SK-N-SH (cell line): ENCODE results near the gene PWWP2B. TPM values are rescaled to one million over a fixed set of nuclear protein-coding genes. Genes with fewer than 3 reads are reported as not detected.

Experiments used
- CTCF ChIA-PET: fragments of 300-600, 350-600 bp; formaldehyde crosslinking; extraction: SDS; loops from one replicate; lab custom pipeline; 2021; lab: Yijun Ruan, JAX
- POLR2A ChIA-PET: fragments of 350-600 bp; sonication (Branson Sonifier 250); formaldehyde crosslinking; extraction: SDS; loops from one replicate; lab custom pipeline; 2020; ENCODE audit warnings: antibody characterized with exemption, inconsistent platforms; lab: Yijun Ruan, JAX
- DNase-seq: peaks from one replicate; pipeline ENCODE4 v3.0.0; 2012
- H2AFZ ChIP-seq: fragments of 200-600 bp; sonication (generic); 2 replicates; pipeline ENCODE4 v1.8.1; 2016; ENCODE audit warnings: antibody characterized with exemption, mild to moderate bottlenecking, low read depth
- H3F3A ChIP-seq: fragments of 200-600 bp; sonication (generic); replicated peaks from 2 replicates; pipeline ENCODE3; 2016; ENCODE audit warnings: antibody characterized with exemption, mild to moderate bottlenecking; ENCODE audit not compliant: insufficient read depth
- H3K27ac ChIP-seq, 2 experiments: fragments of 200-500 bp in 1 of 2; fragments of 200-600 bp in 1 of 2; sonication (Bioruptor generic) in 1 of 2; sonication (generic), shearing (Covaris generic) in 1 of 2; 2 replicates each; pipeline versions ENCODE4 v1.5.1 to v1.6.1; 2014 to 2016; ENCODE audit warnings: low read depth in 2 of 2, inconsistent platforms in 1 of 2, low read length in 1 of 2, mild to moderate bottlenecking in 1 of 2, mixed read lengths in 1 of 2
- H3K27me3 ChIP-seq: fragments of 200-600 bp; sonication (generic), shearing (Covaris generic); 2 replicates; pipeline ENCODE4 v1.6.1; 2016; ENCODE audit warnings: mixed run types; ENCODE audit not compliant: insufficient read depth
- H3K36me3 ChIP-seq, 2 experiments: fragments of 200-500 bp in 1 of 2; fragments of 200-600 bp in 1 of 2; sonication (Bioruptor generic) in 1 of 2; sonication (generic) in 1 of 2; replicated peaks in 1 of 2; 2 replicates each; pipeline versions ENCODE3 to v1.5.1; 2014 to 2016; ENCODE audit warnings: low read length in 1 of 2, mild to moderate bottlenecking in 1 of 2; ENCODE audit not compliant: insufficient read depth in 2 of 2, control insufficient read depth in 1 of 2
- H3K4me1 ChIP-seq, 2 experiments: fragments of 200-500 bp in 1 of 2; fragments of 200-600 bp in 1 of 2; sonication (Bioruptor generic) in 1 of 2; sonication (generic), shearing (Covaris generic) in 1 of 2; 2 replicates each; pipeline versions ENCODE4 v1.5.1 to v1.6.1; 2014 to 2016; ENCODE audit warnings: low read depth in 1 of 2, low read length in 1 of 2, mixed run types in 1 of 2; ENCODE audit not compliant: insufficient read depth in 2 of 2, control insufficient read depth in 1 of 2
- H3K4me2 ChIP-seq: fragments of 200-600 bp; sonication (generic), shearing (Covaris generic); 2 replicates; pipeline ENCODE4 v1.6.1; 2017; ENCODE audit warnings: mixed run types
- H3K4me3 ChIP-seq, 2 experiments: fragments of 200-500 bp in 1 of 2; fragments of 200-600 bp in 1 of 2; sonication (Bioruptor generic) in 1 of 2; sonication (generic), shearing (Covaris generic) in 1 of 2; 2 replicates each; pipeline versions ENCODE4 v1.5.1 to v1.8.1; 2014 to 2016; ENCODE audit warnings: low read depth in 2 of 2, inconsistent platforms in 1 of 2, low read length in 1 of 2, mild to moderate bottlenecking in 1 of 2, mixed read lengths in 1 of 2, moderate library complexity in 1 of 2
- H3K79me2 ChIP-seq: fragments of 200-600 bp; sonication (generic); 2 replicates; pipeline ENCODE4 v1.8.1; 2017; ENCODE audit warnings: mild to moderate bottlenecking; ENCODE audit not compliant: insufficient read depth
- H3K9ac ChIP-seq: fragments of 200-600 bp; sonication (generic); 2 replicates; pipeline ENCODE4 v1.6.1; 2017; ENCODE audit warnings: mixed run types
- H3K9me2 ChIP-seq: fragments of 200-600 bp; sonication (generic); 2 replicates; pipeline ENCODE4 v1.6.1; 2017; ENCODE audit warnings: mixed run types
- H3K9me3 ChIP-seq: fragments of 200-600 bp; sonication (generic); 2 replicates; pipeline ENCODE4 v1.6.1; 2017; ENCODE audit warnings: mixed run types, mild to moderate bottlenecking, moderate library complexity
- H4K20me1 ChIP-seq: fragments of 200-600 bp; sonication (generic); 2 replicates; pipeline ENCODE4 v1.6.1; 2017; ENCODE audit warnings: mild to moderate bottlenecking, mixed run types; ENCODE audit not compliant: insufficient read depth
- CHD2 ChIP-seq: fragments of 150-350 bp; IDR thresholded peaks from 2 replicates; pipeline ENCODE4 v1.6.1; 2018; ENCODE audit warnings: low read length; ENCODE audit not compliant: partially characterized antibody
- ELF1 ChIP-seq: IDR thresholded peaks from 2 replicates; pipeline ENCODE4 v1.4.0; 2012
- EP300 ChIP-seq, 2 experiments: IDR thresholded peaks; 2 replicates each; pipeline versions ENCODE4 v1.4.0 to v1.6.1; 2012; ENCODE audit warnings: borderline replicate concordance in 1 of 2, low read depth in 1 of 2, low read length in 1 of 2
- EZH2phosphoT487 ChIP-seq: fragments of 200-600 bp; sonication (generic); IDR thresholded peaks from 2 replicates; pipeline ENCODE4 v1.6.1; 2017; ENCODE audit warnings: low read depth, mixed run types, mild to moderate bottlenecking, antibody characterized with exemption, moderate library complexity, borderline replicate concordance
- FOSL2 ChIP-seq: IDR thresholded peaks from 2 replicates; pipeline ENCODE4 v1.4.0; 2012; ENCODE audit warnings: low read depth, mild to moderate bottlenecking, moderate library complexity, borderline replicate concordance
- FOXJ3 ChIP-seq: sonication (generic); formaldehyde crosslinking; IDR thresholded peaks from 2 replicates; pipeline ENCODE4 v1.5.1; 2020; ENCODE audit warnings: mild to moderate bottlenecking, missing genetic modification reagents
- FOXM1 ChIP-seq: IDR thresholded peaks from 2 replicates; pipeline ENCODE4 v1.4.0; 2012; ENCODE audit warnings: low read depth, mild to moderate bottlenecking
- GABPA ChIP-seq: IDR thresholded peaks from 2 replicates; pipeline ENCODE4 v1.4.0; 2012; ENCODE audit warnings: low read depth, mild to moderate bottlenecking
- GATA2 ChIP-seq: sonication (generic); formaldehyde crosslinking; IDR thresholded peaks from 2 replicates; pipeline ENCODE4 v1.5.0; 2020; ENCODE audit warnings: mild to moderate bottlenecking, missing genetic modification reagents
- JUND ChIP-seq: IDR thresholded peaks from 2 replicates; pipeline ENCODE4 v1.4.0; 2012
- MEF2A ChIP-seq: IDR thresholded peaks from 2 replicates; pipeline ENCODE4 v1.4.0; 2012; ENCODE audit warnings: low read depth, borderline replicate concordance
- MXI1 ChIP-seq: IDR thresholded peaks from 2 replicates; pipeline ENCODE4 v1.6.1; 2012; ENCODE audit warnings: mild to moderate bottlenecking, low read depth, low read length, improper control_type of control experiment
- NFIC ChIP-seq: IDR thresholded peaks from 2 replicates; pipeline ENCODE4 v1.4.0; 2012; ENCODE audit warnings: borderline replicate concordance
- NRF1 ChIP-seq: IDR thresholded peaks from 2 replicates; pipeline ENCODE4 v1.6.1; 2012; ENCODE audit warnings: low read depth, mild to moderate bottlenecking, low read length
- POLR2AphosphoS5 ChIP-seq: IDR thresholded peaks from 2 replicates; pipeline ENCODE4 v1.6.1; 2012; ENCODE audit warnings: low read depth, low read length
- RAD21 ChIP-seq: IDR thresholded peaks from 2 replicates; pipeline ENCODE4 v1.6.1; 2012; ENCODE audit warnings: mild to moderate bottlenecking, low read length
- RXRA ChIP-seq: IDR thresholded peaks from 2 replicates; pipeline ENCODE4 v1.4.0; 2012; ENCODE audit warnings: low read depth, mild to moderate bottlenecking, borderline replicate concordance
- SIN3A ChIP-seq: IDR thresholded peaks from 2 replicates; pipeline ENCODE4 v1.6.1; 2012; ENCODE audit warnings: low read depth, mild to moderate bottlenecking, low read length, moderate library complexity, borderline replicate concordance
- SMC3 ChIP-seq: IDR thresholded peaks from 2 replicates; pipeline ENCODE4 v1.6.1; 2012; ENCODE audit warnings: low read depth, low read length, improper control_type of control experiment
- TAF1 ChIP-seq: IDR thresholded peaks from 2 replicates; pipeline ENCODE4 v1.6.1; 2012; ENCODE audit warnings: low read depth, mild to moderate bottlenecking, low read length, moderate library complexity, borderline replicate concordance
- TCF12 ChIP-seq: IDR thresholded peaks from 2 replicates; pipeline ENCODE4 v1.4.0; 2012
- TEAD4 ChIP-seq: IDR thresholded peaks from 2 replicates; pipeline ENCODE4 v1.4.0; 2012; ENCODE audit warnings: mild to moderate bottlenecking, borderline replicate concordance; ENCODE audit not compliant: insufficient read depth
- YY1 ChIP-seq: IDR thresholded peaks from 2 replicates; pipeline ENCODE4 v1.4.0; 2012; ENCODE audit warnings: low read depth, mild to moderate bottlenecking
- WGBS: methylation state at CpG from one replicate; pipeline ENCODE4 v1.1.6; 2017; ENCODE audit warnings: low lambda C conversion rate; 5-methylcytosine and 5-hydroxymethylcytosine counted together
- polyA plus RNA-seq, 3 experiments: library from polyadenylated mRNA; depleted of rRNA; stranded (reverse); fragments of >200 nt; gene quantifications; 2 replicates each; pipeline ENCODE4 v1.2.3, GENCODE V29; 2012
- TF ChIP-seq, protein P1 (sequence below): IDR thresholded peaks from 2 replicates; pipeline ENCODE4; 2012
- TF ChIP-seq, protein P2 (sequence below): IDR thresholded peaks from 2 replicates; pipeline ENCODE4 v1.4.0; 2012; ENCODE audit warnings: low read depth, borderline replicate concordance
- TF ChIP-seq, protein P3 (sequence below): fragments of 200-600 bp; sonication (generic); IDR thresholded peaks from 2 replicates; pipeline ENCODE4 v1.6.1; 2017; ENCODE audit warnings: antibody characterized with exemption, mild to moderate bottlenecking, moderate library complexity
- TF ChIP-seq, protein P4 (sequence below): IDR thresholded peaks from 2 replicates; pipeline ENCODE4 v1.4.0; 2012; ENCODE audit warnings: low read depth, borderline replicate concordance
- TF ChIP-seq, protein P5 (sequence below): IDR thresholded peaks from 2 replicates; pipeline ENCODE4 v1.4.0; 2012; ENCODE audit warnings: low read depth

The PWWP2B gene
- polyA plus RNA-seq, 1 of the 3 experiments (the other 2 are of a cell fraction), result 2.4 TPM

DNA sequence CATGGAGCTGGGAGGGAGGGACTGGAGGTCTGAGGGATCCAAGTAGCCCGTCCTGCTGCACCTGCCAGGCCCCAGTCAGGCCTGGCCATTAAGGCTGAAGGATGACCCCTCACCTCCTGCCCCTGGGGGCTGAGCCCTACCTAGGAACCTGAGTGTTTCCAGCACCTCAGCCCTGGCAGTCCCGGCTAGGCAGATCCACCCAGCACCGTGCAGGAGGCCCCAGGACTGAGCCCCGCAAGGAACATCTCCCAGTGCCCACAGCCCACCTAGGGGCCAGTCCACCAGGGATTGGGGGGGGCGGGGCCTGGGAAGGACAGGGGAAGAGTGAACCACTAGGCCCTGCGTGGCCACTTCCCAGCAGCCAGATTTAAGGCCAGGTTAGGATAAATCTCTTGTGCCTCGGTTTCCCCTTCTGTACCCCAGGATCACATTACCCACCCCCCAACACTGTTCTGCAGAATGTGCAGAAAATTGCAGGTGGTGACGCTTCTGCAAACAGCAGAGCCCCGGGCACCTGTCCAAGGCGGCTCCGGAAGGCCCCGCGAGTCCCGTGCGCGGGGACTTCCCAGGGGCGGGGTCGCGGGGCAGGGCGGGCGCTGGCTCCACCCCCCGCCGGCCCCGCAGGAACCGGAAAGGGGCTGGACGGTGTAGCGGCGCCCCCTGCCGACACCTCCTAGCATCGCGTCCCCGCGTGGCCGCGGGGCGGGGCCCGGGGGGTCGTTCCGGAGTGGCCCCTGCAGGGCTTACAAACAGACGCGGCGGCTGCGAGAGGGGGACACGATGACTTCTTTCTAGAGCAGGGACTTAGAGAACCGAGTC, 55.9 kb downstream of the PWWP2B start:
- Histone ChIP-seq H3K4me2 (peak overlapping the region; percentile 72), H2AFZ (peak overlapping the region; percentile 69), H4K20me1 (no peaks in the 10 kb centered on the region), H3K9me3 (no peaks in the 10 kb centered on the region), H3K4me1 (peaks cover 4 to 23% of the 10 kb centered on the region in 2 experiments; a peak in 2 of 4 replicates), H3K79me2 (no peaks in the 10 kb centered on the region), H3K27ac (no peak overlapping the region; a peak in 1 of 4 replicates), H3K27me3 (no peaks in the 10 kb centered on the region), H3K4me3 (peak overlapping the region; percentile 33 to 38; a peak in 3 of 4 replicates), H3K9ac (no peak overlapping the region), H3K36me3 (no peaks in the 10 kb centered on the region), H3F3A (peaks cover 3% of the 10 kb centered on the region), H3K9me2 (no peaks in the 10 kb centered on the region)
- ChIA-PET CTCF (interaction anchor here (1.0 to 2.3 kb wide), 14 partner anchors 10 to 239 kb away, joined by 3 to 6 read pairs (median 4); no protein-coding TSS in a partner anchor), POLR2A (no interaction called here)
- peak; percentile 100 for DNase-seq
- 8% methylated on average over 14 of the region's 45 CpGs for WGBS
- TF ChIP-seq EZH2phosphoT487 (no peak), JUND (no peak), TCF12 (no peak), ELF1 (no peak), CHD2 (no peak), RXRA (no peak), RAD21 (peak; percentile 81), NFIC (no peak), FOXJ3 (CRISPR knock-in tag) (no peak), MXI1 (peak; percentile 37; the same call in 1 of the 2 replicates), YY1 (no peak), SMC3 (peak; percentile 83), MEF2A (no peak), GATA2 (CRISPR knock-in tag) (no peak), FOSL2 (no peak), TEAD4 (no peak), POLR2AphosphoS5 (no peak), NRF1 (peak; percentile 29; the same call in 1 of the 2 replicates), EP300 (IDR thresholded peaks at IDR 0.05; ENCODE audit: borderline replicate concordance in 1 of 2, low read depth in 1 of 2, low read length in 1 of 2) (0 out of 4 replicates have a peak, but pooled peaks of 1 of the 2 experiments have one; percentile 13), FOXM1 (no peak), TAF1 (no peak), GABPA (peak; percentile 63), SIN3A (no peak)
- TF ChIP-seq, protein P1, sequence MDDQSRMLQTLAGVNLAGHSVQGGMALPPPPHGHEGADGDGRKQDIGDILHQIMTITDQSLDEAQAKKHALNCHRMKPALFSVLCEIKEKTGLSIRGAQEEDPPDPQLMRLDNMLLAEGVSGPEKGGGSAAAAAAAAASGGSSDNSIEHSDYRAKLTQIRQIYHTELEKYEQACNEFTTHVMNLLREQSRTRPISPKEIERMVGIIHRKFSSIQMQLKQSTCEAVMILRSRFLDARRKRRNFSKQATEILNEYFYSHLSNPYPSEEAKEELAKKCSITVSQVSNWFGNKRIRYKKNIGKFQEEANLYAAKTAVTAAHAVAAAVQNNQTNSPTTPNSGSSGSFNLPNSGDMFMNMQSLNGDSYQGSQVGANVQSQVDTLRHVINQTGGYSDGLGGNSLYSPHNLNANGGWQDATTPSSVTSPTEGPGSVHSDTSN, result no peak
- TF ChIP-seq, protein P2, sequence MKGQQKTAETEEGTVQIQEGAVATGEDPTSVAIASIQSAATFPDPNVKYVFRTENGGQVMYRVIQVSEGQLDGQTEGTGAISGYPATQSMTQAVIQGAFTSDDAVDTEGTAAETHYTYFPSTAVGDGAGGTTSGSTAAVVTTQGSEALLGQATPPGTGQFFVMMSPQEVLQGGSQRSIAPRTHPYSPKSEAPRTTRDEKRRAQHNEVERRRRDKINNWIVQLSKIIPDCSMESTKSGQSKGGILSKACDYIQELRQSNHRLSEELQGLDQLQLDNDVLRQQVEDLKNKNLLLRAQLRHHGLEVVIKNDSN, result no peak
- TF ChIP-seq, protein P3, sequence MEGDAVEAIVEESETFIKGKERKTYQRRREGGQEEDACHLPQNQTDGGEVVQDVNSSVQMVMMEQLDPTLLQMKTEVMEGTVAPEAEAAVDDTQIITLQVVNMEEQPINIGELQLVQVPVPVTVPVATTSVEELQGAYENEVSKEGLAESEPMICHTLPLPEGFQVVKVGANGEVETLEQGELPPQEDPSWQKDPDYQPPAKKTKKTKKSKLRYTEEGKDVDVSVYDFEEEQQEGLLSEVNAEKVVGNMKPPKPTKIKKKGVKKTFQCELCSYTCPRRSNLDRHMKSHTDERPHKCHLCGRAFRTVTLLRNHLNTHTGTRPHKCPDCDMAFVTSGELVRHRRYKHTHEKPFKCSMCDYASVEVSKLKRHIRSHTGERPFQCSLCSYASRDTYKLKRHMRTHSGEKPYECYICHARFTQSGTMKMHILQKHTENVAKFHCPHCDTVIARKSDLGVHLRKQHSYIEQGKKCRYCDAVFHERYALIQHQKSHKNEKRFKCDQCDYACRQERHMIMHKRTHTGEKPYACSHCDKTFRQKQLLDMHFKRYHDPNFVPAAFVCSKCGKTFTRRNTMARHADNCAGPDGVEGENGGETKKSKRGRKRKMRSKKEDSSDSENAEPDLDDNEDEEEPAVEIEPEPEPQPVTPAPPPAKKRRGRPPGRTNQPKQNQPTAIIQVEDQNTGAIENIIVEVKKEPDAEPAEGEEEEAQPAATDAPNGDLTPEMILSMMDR, result peak; percentile 83
- TF ChIP-seq, protein P4, sequence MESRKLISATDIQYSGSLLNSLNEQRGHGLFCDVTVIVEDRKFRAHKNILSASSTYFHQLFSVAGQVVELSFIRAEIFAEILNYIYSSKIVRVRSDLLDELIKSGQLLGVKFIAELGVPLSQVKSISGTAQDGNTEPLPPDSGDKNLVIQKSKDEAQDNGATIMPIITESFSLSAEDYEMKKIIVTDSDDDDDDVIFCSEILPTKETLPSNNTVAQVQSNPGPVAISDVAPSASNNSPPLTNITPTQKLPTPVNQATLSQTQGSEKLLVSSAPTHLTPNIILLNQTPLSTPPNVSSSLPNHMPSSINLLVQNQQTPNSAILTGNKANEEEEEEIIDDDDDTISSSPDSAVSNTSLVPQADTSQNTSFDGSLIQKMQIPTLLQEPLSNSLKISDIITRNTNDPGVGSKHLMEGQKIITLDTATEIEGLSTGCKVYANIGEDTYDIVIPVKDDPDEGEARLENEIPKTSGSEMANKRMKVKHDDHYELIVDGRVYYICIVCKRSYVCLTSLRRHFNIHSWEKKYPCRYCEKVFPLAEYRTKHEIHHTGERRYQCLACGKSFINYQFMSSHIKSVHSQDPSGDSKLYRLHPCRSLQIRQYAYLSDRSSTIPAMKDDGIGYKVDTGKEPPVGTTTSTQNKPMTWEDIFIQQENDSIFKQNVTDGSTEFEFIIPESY, result no peak
- TF ChIP-seq, protein P5, sequence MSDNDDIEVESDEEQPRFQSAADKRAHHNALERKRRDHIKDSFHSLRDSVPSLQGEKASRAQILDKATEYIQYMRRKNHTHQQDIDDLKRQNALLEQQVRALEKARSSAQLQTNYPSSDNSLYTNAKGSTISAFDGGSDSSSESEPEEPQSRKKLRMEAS, result peak; percentile 54; the same call in 1 of the 2 replicates
